ENCODE data around the gene ARHGAP40. TPM values are rescaled to one million over a fixed set of nuclear protein-coding genes. Genes with fewer than 3 reads are reported as not detected.

ARHGAP40 gene
- total and polyA plus RNA-seq, 9 of the 15 experiments (the other 6 are each of a cell fraction or from before 2014, with no cell fraction given), result not detected

GRCh38 chr20:38649275-38649891 is 47.8 kb downstream of the ARHGAP40 start (continued):
- TF ChIP-seq SMC3 (conservative IDR thresholded peaks at IDR 0.05; ENCODE audit: insufficient read depth, low read depth, low read length) (peak; percentile 87), ZBTB8A (IDR thresholded peaks at IDR 0.05; ENCODE audit: partially characterized antibody) (no peak), MTA1 (IDR thresholded peaks at IDR 0.05; ENCODE audit: borderline replicate concordance) (no peak), RREB1 (CRISPR knock-in tag; IDR thresholded peaks at IDR 0.05) (no peak), TRIM24 (IDR thresholded peaks at IDR 0.05) (no peak), HEY1 (CRISPR knock-in tag; IDR thresholded peaks at IDR 0.05; ENCODE audit: borderline replicate concordance) (no peak), SNAPC5 (CRISPR knock-in tag; IDR thresholded peaks at IDR 0.05) (no peak), TFE3 (CRISPR knock-in tag; IDR thresholded peaks at IDR 0.05) (no peak), SRSF3 (IDR thresholded peaks at IDR 0.05; ENCODE audit: insufficient read depth, low read length) (no peak), MTF1 (CRISPR knock-in tag; IDR thresholded peaks at IDR 0.05; ENCODE audit: borderline replicate concordance) (no peak), ZBTB2 (IDR thresholded peaks at IDR 0.05) (no peak), ZNF232 (CRISPR knock-in tag; IDR thresholded peaks at IDR 0.05) (no peak)
- TF ChIP-seq, protein P1, sequence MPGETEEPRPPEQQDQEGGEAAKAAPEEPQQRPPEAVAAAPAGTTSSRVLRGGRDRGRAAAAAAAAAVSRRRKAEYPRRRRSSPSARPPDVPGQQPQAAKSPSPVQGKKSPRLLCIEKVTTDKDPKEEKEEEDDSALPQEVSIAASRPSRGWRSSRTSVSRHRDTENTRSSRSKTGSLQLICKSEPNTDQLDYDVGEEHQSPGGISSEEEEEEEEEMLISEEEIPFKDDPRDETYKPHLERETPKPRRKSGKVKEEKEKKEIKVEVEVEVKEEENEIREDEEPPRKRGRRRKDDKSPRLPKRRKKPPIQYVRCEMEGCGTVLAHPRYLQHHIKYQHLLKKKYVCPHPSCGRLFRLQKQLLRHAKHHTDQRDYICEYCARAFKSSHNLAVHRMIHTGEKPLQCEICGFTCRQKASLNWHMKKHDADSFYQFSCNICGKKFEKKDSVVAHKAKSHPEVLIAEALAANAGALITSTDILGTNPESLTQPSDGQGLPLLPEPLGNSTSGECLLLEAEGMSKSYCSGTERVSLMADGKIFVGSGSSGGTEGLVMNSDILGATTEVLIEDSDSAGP (CRISPR knock-in tag; IDR thresholded peaks at IDR 0.05), result no peak
- TF ChIP-seq, protein P2, sequence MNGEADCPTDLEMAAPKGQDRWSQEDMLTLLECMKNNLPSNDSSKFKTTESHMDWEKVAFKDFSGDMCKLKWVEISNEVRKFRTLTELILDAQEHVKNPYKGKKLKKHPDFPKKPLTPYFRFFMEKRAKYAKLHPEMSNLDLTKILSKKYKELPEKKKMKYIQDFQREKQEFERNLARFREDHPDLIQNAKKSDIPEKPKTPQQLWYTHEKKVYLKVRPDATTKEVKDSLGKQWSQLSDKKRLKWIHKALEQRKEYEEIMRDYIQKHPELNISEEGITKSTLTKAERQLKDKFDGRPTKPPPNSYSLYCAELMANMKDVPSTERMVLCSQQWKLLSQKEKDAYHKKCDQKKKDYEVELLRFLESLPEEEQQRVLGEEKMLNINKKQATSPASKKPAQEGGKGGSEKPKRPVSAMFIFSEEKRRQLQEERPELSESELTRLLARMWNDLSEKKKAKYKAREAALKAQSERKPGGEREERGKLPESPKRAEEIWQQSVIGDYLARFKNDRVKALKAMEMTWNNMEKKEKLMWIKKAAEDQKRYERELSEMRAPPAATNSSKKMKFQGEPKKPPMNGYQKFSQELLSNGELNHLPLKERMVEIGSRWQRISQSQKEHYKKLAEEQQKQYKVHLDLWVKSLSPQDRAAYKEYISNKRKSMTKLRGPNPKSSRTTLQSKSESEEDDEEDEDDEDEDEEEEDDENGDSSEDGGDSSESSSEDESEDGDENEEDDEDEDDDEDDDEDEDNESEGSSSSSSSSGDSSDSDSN (IDR thresholded peaks at IDR 0.05; ENCODE audit: borderline replicate concordance in 1 of 2, low read depth in 2 of 2, low read length in 2 of 2), result no peak

Data from K562 (cell line).